NT2/D1 (cell line): ENCODE results near the gene ATPAF1.

Experiments
- YY1 ChIP-seq: IDR thresholded peaks from 2 replicates; pipeline ENCODE4 v1.6.1; 2011; ENCODE audit not compliant: insufficient read length, insufficient read depth
- ZNF274 ChIP-seq: IDR thresholded peaks from 2 replicates; pipeline ENCODE4 v1.6.1; 2011; ENCODE audit warnings: mild to moderate bottlenecking, low read depth, low read length

GRCh38 chr1:46652321-46653100, 15.7 kb downstream of the ATPAF1 start:
- TF ChIP-seq YY1 = no peak
- TF ChIP-seq ZNF274 = no peak
